ENCODE results near the gene ADCY1.
"Not testable (repeated sequence)": the region's sequence is repeated elsewhere in the genome, so short reads cannot be mapped to it uniquely, and the experiment has no call there.

ADCY1 gene

DNA sequence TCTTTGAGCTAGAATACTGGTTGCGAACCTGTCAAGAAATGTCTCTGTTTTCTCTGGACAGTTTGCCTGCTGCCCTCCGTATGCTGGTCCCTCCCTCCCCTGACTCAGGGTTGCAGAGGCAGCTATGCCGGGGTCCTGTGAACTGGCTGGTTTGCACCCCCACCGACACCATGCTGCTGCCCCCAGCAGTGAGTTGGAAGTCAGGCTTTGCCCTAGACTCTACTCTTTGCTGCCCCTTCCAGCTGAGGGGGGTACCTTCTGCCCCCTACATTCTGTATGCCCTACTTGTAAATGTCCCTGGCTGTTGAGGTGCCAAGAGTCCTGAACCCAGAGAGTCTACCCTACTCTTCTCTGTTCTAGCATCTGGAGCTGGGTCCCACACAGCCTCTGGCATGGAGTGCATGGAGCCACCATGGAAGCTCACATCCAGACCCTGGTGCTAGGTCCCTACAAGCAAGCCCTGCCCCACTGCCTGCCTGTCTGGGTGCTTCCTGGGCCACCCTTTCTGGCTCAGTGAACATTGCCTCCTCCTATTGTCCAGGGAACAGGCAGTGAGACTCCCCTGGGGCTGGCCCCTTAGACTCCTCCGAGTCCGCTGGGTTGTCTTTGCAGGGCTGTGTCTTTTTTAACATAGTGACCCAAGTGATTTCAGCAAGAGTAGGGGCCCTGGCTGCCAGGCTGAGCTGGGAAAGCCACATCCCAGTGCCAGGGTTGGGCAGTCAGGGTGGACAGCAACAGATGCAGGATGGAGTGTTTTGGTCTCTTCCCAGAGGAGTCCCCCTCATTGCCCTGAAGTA, 138.9 kb downstream of the ADCY1 start:
- DNase-seq (ENCODE audit: low read depth in 2 of 2) = no peak

DNA sequence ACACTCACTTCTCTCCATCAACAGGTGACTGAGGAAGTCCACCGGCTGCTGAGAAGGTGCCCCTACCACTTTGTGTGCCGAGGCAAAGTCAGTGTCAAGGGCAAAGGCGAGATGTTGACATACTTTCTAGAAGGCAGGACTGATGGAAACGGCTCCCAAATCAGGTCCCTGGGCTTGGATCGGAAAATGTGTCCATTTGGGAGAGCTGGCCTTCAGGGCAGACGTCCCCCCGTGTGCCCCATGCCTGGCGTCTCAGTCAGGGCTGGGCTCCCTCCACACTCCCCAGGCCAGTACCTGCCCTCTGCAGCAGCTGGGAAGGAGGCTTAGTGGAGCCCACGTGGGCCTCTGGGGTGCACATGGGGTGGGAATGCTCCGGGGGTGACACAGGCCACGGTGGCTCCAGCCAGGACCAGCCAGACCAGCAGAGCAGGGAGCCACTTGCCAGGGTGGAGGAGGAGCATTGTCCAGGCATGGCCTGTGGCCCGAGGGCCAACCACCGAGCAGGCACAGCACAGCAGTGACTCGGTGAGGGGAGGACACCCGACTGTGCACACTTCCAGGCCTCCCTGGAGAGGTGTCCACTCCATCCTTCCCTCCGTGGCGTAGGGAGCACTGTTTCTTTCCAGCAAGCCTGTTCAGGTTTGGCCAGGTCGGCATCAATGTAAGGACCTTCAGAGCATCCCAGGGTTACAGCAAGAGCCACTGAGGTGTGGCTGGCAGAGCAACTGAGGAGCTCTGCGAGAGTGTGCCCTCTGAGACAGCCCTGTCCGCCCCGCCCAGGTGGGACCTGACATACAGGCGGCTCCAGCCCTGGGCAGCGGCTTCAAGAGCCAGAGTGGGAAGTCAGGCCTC, 139.7 kb downstream of the ADCY1 start:
- DNase-seq (ENCODE audit: low read depth in 2 of 2) = no peak

DNA sequence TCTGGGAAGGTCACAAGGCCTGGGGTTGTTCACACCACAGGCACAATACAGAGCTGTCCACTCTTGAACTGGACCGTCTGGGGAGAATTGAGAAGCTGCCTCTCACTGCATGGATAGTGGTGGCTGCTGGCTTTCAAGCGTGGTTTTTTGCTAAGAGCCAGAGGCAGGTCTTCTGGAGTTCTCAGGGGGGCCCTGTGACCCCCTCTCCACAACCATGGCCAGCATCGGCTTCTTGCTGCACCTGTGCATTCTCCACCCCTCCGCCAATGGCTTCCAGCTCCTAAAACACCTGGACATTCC, 140.3 kb downstream of the ADCY1 start:
- no peak for DNase-seq (ENCODE audit: low read depth in 2 of 2)

DNA sequence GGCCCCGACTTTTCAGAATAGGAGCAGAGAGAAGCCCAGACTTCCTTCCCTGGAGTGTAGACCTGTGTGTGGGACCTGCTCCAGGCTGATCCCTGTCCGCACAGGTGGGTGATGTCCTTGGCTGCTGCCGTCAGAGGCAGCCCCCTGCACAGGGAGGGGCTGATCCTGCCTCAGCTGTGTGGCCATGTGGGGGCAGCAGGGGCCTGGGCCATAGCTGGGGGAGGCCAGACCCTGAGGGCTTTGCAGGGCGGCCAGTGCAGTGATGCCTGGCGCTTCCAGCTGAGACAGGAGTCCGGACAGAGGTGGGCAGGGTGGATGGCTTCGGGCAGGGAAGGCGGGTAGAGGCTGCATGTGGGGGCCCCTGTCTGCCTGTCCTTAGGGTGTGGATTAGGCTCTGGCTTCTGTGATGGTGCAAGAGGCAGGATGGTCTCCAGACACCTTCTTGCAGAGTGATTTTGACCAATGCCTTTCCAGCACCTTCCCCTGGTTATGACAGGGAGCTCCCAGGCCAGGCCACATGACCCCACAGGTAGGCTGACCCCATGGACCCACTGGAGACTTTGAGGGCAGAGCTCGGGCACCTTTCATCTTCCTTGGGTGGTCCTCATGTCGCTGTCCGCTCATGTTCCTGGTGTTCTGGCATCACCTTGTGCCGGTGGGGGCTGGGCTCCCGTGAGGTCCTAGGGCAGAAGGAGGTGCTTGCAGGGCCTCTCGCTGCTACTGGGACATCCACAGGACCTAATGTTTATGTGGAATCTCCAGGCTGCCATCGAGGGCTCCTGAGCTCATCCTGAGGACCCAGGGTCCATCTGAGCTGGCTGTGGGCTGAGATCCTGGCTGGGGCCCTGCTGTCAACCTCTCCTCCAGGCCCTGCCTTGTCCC, 141.5 kb downstream of the ADCY1 start:
- DNase-seq (ENCODE audit: low read depth in 2 of 2) = no peak

DNA sequence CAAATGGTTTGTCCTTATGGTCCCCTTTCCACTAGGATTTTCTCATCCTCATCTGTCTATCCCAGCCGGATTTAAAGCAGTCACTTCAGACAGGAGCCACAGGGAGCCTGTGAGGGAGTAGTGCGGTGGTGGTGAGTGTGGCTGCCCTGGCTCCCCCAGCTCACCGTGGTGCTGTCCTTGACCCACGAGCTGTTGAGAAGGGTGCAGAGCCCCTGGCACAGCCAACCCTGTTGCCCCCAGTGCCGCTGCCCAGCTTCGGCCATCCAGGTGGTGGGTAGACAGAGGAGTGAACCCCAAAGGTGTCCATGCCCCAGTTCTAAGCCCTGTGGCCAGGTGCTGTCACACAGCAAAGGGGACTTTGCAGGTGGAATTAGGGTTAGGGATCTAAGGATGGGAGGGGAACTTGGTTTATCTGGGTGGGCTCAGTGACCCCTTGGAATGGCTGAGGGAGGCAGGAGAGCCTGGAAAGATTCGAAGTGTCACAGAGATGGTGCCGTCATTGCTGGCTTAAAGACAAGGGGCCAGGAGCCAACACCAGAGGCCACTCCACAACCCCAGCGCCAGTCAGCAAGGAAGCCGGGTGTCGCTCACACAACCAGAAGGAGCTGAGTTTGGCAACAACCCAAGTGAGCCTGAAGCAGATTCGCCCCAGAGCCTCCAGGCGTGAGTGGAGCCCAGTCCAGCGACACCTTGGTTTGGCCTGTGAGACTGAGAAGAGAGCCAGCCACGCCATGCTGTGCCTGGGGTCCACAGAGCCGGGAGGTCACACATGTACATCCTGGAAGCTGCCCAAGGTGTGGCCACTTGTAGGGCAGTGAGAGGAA, 142.4 kb downstream of the ADCY1 start:
- no peak for DNase-seq (ENCODE audit: low read depth in 2 of 2)

DNA sequence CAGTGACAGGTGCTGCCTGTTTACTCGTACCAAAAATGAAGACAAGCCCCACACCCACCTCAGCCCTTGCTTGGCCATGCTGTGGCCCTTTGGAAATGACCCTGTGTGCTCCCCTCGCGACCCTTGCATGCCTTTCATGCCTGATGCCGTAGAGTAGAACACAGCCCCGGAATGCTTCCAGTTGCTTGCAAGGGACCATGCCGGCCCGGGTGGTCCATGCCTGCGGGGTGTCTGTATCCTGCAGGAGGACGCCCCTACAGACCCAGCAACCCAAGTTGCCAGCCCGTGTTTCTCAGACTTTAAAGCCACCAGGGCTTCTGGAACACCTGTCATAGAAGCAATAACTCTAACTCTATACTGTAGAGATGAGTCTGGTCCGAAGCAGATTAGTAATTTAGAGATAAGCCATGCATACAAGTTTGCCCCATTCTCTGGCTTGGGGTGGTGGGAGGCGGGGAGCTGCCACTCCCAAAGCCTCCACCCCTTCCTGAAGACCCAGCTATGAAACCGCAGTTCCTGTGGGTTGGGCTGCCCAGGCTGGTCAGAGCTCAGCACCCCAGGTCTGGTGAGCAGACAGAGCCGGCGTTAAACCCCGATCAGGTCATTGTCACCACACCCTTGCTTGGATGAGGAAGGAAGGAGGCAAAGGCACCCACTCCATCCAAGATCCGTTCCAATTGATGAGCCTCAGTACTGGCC, 143.5 kb downstream of the ADCY1 start:
- no peak for DNase-seq (ENCODE audit: low read depth in 2 of 2)

DNA sequence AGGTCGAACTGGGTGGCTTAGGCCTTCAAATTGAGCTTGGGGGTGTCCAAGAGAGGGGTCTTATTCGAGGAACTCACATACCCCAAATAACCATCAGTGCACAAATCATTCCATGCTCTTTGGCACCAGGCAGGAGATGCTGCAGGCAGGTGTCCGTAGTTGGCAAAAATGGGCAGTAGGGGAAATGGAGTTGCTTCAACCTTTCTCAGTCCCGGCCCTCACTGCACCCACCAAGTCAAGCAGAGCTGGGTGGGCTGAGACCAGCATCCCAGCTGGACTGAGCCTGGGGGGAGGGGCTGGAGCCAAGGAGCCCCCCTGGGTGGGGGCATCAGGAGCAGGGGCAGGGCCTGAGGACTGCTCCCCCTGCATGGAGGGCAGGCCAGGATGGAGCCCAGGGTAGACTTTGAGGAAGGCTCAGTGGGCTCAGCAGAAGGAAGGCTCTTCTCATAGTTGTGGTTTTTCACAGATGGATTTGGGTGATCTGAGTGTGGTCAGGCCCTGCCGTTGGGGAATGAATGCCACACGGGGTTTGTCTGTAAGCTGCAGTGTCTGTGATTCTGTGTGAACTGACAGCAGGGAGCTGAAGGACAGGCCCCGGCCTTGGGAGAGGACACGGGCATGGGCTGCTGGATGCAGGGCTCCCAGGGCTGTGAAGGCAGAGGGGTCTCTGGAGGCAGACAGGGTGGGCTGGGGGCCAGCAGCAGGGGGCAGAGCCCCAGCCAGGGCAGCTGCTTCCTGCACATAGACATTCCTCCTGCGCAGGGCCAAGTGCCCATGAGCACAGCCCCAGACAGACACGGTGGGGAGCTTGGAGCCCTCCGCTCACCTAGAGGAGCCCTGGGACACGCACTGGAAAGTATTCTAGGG, 144.5 kb downstream of the ADCY1 start:
- DNase-seq (ENCODE audit: low read depth in 2 of 2) = no peak

DNA sequence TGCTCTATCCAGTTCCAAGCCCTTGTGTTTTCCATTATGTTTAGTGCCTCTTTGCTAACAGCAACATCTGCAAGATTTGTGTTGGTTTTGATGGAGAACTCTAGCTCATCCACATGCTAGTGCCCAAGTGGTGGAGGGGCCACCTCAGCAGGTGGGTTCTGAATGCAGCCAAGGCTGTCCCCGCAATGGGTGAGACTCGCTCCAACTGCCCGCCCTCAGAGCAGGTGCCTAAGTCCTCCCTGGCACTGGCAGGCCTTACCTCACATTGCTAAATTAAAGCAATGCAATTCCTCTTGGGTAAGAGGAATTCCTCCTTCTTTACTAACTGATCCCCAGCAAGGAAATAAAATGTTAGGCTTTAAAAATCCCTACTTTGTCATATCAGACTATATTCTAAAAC, 146.8 kb downstream of the ADCY1 start:
- DNase-seq (ENCODE audit: low read depth in 2 of 2) = no peak

DNA sequence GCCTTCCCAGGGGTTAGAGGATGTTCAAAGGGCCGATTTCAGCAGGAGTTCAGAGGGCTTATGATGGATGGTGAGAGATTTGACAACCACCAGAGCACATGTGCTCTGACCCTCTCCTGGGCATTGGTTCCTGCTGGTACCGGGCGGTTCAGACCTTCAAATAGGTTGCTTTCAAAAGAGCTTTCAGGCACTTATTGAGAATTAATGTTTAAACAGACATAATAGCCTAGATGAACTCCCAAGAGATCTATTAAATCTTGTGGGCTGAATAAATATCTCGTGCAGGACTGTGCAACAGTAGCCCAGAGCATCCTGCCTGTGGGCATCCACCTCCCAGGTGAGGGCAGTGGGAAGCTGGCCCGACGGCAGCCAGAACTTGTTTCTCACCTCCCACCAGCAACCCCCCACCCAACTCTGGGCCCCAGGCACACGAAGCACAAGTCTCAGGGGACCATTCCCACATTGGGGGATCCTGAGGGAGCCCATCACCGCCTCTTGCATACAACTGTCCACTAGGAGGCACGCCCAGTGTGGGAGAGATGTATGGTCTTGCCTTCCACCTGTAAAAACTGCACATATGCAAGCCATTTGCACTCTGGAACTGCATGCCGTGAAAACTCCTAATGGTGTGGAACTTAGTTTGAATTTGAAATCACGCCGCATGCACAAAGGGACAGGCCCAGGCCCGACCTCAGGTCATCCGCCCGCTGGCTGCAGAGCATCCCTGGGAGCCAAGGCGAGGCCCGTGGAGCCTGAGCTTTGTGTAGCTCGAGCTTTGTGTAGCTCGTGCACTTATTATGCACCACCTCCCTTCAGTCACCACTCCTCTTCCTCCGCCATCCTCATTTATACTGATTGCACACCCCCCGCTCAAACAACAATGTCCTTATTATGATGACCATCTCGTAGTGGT, 147.8 kb downstream of the ADCY1 start:
- no peak for DNase-seq (ENCODE audit: low read depth in 2 of 2)

DNA sequence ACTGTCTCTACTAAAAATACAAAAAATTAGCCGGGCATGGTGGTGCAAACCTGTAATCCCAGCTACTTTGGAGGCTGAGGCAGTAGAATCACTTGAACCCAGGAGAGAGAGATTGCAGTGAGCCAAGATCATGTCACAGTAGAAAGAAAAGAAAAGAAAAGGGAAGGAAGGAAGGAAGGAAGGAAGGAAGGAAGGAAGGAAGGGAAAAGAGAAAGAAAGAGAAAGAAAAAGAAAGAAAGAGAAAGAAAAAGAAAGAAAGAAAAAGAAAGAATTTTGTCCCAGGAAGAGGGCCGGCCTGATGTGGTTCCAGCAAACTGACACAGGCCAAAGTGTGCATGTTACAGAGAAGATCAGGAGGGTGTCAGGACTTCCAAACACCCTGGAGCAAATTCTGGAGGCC, 151.1 kb downstream of the ADCY1 start:
- not testable (repeated sequence) for DNase-seq (ENCODE audit: low read depth in 2 of 2)

DNA sequence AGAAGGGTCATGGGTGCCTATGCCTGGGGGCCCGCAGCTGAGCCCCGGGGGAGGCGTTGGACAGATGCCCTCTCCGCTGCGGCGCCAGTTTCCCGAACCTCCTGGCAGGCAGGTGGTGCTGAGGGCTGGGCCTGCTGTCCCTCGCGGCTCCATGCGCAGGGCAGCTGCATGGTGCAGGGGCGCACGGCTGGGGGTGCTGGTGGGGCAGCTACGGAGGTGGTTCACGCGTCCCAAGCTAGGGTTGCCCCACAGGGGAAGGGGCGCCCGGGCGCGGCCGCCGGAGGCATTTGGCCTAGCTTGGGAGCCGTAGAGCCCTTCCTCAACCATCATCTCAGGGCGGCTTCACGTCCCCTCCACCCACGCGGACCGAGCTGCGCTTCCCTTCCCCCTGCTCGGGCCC, 152.7 kb downstream of the ADCY1 start:
- DNase-seq (ENCODE audit: low read depth in 2 of 2) = no peak

DNA sequence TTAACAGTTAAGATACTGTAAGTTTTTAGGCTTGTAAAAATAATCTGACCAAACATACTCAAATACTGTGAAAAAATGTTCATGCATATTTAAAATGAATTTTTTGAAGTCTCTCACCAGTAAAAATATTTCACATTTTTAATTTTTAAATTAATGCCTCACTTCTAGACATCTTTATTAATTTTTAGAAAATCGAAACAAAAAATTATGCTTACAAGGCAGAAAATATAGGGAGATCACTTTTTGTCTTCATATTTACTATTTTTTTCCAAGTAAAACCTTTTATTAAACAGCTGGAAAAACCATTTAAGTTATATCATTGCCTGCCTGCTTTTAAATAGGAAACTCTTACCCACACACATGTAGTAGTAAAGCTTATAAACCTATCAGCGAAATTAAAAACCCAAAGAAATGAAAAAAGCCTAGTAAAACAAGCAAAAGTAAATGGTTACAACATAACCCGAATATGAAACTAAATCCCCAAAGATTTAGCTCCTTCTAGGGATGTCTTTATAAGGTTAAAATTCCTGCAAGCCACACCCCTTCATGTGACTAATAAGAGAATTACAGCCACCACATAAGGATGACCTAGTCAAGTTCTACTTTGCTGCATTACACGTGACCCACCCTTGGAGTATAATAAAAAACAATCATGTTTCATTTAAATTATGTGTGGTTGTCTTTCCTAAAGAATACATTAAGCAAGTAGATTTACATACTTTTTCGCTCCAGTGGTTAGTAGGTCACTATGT, 157.7 kb downstream of the ADCY1 start:
- DNase-seq (ENCODE audit: low read depth in 2 of 2) = not testable (repeated sequence)

DNA sequence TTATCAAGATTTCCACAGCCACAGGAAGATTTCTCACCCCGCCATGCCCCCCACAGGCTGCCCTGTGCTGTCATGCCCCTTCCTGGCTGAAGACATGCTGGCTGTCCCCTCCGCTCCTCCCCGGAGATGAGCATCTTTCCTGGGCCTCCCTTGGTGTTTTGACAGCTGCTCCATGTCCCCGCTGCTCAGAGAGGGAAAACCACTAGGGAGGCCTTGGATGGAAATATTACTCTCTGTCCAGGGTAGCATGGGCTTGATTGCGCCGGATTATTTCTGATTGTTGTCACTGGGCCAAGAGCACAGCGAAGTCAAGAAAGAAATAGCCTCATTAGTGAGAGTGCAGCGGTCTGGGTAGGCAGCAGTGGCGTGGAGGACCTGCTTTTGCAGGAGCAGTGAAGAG, 164.8 kb downstream of the ADCY1 start:
- DNase-seq (ENCODE audit: low read depth in 2 of 2) = not testable (repeated sequence)

DNA sequence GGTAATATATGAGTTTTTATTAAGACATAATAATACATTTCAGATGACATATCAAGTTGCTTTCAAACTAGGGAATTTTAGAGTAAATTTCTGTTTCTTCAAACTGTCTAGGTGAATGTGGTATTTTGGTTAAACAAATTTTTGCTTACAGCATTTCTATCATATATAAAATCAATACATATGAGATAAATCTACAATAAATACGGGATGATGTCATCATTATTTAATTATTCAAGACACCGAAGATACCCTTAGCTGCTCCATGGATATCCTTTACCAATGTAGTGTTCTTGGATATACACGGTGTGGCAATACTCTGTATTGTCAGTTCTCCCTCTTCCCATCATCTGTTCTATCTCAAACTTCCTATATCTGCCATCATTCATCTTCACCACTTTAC, 166.4 kb downstream of the ADCY1 start:
- DNase-seq (ENCODE audit: low read depth in 2 of 2) = not testable (repeated sequence)

DNA sequence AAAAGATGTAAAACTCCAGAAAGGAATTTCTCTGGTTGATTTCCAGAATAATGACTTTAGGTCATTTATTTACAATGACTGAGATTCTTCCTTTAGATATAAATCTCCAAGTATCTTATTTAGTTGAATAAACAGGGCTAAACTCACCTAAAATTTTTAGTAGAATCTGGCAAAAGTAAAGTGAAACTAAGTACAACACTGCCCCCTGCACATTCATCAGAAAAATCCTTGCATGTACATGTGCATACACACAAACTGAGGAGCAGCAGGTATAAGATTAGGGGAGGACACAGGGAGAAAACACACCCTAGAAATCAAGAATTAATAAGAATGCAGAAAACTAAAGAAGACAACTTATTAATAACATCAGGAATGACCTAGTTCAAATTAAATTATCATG, 174.8 kb downstream of the ADCY1 start:
- not testable (repeated sequence) for DNase-seq (ENCODE audit: low read depth in 2 of 2)

DNA sequence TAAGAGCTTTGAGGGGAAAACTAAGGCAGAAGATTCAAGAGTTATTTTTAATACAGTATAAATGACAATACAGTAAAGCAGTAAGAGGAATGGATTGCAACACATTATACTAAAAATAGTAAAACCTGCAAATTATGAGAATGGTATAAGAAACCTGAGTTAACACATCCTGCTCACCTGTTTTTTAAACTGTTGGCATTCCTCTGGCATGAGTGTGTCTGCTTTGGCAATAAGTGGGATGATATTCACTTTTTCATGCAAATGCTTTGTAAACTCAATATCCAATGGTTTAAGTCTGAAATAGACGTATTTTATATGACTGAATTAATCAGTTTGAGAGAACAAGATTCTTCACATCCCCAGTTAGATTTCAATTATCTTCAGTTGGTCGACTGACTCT, 177.2 kb downstream of the ADCY1 start:
- not testable (repeated sequence) for DNase-seq (ENCODE audit: low read depth in 2 of 2)

DNA sequence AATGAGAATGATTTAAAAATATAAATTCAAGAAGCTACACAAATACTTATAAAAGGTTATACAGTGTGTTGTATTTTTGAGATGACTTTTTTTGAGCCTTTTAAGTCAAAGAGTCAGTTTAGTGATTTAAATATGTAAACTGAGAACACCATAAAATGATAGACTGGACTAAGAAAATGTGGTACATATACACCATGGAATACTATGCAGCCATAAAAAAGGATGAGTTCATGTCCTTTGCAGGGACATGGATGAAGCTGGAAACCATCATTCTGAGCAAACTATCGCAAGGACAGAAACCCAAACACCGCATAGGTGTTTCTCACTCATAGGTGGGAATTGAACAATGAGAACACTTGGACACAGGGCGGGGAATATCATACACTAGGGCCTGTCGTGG, 182.2 kb downstream of the ADCY1 start:
- not testable (repeated sequence) for DNase-seq (ENCODE audit: low read depth in 2 of 2)

DNA sequence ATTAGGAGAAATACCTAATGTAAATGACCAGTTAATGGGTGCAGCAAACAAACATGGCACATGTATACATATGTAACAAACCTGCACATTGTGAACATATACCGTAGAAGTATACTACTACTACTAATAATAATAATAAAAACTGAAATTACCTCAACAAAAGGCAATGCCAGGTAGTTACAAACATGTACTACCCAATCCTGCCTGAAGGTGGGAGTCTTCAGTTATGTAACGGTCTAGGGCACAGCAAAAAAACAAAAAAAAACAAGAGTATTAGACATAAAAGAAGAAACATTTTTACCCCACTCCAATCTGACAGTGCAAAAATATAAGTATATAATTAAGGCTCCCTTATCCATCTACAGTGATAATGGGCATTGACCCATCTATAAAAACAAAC, 182.6 kb downstream of the ADCY1 start:
- DNase-seq (ENCODE audit: low read depth in 2 of 2) = not testable (repeated sequence)

Measured in stimulated activated CD4-positive, alpha-beta T cell treated with anti-CD3 and anti-CD28 coated beads, Interleukin-15, amount 100 ng/mL, for 48 hours (primary cell).